ENCODE results near the gene KIF6.
"Not testable (repeated sequence)": the region's sequence is repeated elsewhere in the genome, so short reads cannot be mapped to it uniquely, and the experiment has no call there.

KIF6 gene

DNA sequence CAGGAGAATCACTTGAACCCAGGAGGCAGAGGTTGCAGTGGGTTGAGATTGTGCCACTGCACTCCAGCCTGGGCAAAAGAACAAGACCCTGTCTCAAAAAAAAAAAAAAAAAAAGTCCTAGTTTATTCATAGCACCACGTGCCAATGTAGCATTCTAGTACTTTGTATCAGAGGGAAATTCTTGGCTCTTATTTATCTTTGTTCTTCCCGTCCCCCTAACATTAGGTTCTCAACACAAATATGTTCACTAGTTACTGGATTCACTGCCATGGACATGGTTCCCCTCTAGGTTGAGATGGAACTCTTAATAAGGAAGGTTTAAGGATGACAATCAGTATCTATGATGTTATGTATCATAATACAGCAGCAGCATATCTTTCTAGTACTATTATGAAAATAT is 178.5 kb downstream of the KIF6 start:
- DNase-seq = no peak

DNA sequence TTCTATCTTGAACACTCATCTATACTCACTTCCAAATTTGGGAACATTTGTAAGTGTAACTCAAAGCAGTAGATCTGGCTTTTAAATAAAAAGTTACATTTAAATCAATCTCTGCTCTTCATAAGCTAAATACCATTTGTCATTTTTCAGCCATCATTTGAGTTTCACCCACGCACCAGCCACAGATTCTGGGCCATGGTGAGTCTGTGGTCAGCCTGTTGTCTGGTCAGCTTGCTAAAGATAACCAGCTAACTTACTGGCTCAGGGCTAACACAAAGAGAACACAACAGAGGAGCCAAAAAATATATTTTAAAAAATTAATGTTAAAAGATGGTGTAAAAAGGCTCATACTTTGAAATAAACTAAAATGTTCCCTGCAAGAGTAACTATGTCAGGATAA is 181.3 kb downstream of the KIF6 start:
- DNase-seq = no peak

DNA sequence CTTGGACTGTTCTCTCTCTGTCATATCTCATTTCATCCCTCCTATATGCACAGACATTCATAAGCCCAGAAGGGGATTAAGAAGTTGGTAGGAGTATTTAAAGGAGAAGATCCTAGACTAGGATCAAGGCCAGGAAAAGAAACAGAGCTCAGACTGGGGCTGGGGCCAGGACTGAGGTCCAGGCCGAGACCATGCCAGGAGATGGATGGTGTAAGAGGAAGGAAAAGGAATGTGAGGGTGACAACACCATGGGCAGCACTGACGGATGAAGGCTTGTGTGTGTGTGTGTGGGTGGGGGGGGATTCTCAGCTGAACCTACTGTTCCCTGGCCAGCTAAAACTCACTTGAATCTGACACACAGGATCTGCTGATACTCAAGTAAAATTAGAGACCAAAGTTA is 182.1 kb downstream of the KIF6 start:
- no peak for DNase-seq

DNA sequence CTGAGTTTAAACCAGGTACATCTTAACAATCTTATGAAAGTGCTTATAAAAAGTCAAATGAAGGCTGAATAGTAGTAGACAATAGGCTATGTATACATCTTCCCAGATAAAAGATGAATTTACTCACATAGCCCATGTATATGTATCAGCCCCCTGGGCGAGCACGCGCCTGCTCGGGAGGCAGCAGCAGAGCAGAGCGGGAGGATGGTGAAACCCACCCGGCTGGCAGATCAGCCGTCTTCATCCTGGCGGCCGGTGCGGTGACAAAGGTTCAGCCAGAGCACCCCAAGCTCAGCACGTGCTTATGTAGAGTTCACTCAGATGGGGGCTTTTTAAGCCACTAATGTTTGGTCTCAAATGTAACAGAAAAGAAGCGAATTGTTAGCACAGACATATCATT is 184.8 kb downstream of the KIF6 start:
- DNase-seq = no peak

DNA sequence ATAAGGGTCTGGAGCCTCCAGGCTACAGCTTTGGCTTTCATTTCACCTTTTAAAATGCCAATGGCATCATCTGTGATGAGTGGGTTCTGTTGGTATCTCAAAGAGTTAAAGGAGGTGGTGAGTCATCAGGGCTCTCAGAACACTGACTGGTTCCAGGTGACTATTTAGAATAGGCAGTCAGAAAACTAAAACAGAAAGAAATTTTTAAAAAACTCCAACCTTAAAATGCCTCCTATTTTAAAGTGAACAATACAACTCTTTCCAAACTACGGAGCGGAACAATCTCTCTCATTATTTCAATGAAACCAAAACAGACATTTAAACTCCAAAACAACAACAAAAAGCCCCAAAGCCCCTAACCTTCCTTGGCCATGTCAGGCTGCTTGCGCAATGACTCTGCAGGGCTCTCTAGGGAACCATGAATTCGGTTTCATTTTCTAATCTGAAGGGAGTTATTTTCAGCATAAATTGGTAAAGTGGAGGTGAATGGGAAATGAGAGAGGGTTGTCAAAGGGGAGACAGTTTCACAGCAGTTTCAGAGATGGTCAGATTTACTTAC is 194.9 kb downstream of the KIF6 start:
- DNase-seq = no peak

DNA sequence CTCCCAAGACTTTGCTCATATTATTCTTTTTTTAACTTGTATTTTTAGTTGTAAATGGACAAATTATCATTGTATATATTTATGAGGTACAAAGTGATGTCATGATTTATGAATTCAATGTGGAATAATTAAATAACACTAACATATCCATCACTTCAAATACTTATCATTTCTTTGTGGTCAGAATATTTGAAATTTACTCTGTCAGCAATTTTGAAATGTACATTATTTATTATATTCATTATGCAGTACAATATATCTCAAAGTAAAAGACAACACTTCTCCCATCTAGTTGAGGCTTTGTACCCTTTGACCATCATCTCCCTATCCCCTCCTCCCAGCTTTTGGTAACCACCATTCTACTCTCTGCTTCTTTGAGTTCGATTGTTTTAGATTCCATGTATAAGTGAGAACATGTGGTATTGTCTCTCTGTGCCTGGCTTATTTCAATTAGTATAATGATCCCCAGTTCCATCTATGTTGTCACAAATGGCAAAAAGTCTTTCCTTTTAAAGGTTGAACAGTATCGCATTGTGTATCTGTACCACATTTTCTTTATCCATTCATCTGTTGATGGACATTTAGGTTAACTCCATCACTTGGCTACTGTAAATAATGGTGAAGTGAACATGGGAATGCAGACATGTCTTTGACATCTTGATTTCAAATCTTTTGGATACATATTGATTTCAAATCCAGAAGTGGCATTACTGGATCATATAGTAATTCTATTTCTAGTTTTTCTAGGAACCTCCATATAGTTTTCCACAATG is 197.2 kb downstream of the KIF6 start:
- DNase-seq = no peak

DNA sequence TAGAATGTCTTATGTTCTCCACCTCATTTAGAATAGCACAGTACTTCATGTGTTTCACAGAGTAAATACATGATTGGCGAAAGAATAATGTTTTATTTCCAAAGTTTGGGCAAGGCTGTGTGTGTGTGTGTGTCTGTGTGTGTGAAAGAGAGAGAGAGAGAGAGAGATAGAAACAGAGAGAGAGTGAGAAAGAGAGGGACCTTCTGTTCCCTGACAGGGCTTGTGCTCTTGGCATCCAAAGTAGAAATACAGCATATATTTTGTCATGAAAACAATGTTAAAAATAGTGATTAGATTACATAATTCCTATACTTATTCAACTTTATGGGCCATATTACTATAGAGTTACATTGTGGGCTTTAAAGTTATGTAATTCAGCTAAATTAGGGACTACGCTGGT is 201.2 kb downstream of the KIF6 start:
- no peak for DNase-seq

DNA sequence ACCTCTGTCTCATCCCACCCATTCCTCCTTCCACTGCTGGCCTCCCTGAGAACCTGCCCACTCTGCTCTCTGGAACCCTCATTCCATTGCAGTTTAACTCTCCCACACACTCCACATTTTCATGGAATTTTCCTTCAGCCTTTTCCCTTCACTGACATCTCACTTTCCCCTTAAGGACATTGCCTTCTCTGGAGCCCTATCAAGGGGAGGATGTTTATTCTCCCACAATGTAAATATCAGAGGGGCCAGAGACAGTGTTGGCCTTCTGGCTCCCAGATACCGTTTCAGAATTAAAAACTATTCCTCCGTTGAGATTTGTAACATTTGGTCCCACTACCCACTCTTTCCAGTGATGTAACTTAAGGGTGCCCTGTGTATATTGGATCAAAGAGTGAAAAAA is 203.2 kb downstream of the KIF6 start:
- DNase-seq = no peak

DNA sequence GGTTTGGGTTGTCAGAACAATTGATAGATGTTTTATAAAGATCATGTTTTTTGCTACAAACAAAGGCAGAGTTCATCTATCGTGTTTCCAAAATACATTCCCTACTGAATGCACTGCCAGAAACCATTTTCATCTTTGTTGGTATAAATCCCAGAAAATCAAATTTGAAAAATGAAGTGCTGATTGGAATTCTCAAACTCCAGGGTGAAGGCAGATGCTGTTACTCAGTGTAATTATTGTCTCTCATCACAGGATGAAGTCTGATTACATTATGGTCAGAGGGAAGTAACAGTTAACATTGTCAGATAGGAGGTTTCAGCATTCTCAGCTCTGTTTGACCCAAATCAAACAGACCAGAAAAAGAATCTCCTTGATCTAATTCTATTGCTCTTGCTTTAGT is 204.3 kb downstream of the KIF6 start:
- no peak for DNase-seq

DNA sequence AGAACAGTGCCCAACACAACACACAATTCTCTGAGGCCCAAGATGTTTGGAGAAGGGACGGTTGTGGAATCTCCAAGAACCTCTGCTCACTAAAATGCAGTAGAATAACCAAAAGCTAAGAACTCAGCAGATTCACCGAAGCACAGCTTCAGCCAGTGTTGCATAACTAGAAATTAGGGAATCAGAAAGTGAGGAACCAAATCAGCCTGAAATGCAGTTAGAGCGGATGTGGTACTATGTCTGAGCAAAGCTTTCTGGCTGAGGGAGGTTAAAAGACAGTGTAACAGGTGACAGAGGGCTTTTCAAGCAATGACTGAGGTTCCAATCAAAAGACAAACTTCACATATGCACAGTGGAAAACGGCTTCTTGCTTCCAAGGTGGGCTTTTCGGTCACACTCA is 204.8 kb downstream of the KIF6 start:
- no peak for DNase-seq

DNA sequence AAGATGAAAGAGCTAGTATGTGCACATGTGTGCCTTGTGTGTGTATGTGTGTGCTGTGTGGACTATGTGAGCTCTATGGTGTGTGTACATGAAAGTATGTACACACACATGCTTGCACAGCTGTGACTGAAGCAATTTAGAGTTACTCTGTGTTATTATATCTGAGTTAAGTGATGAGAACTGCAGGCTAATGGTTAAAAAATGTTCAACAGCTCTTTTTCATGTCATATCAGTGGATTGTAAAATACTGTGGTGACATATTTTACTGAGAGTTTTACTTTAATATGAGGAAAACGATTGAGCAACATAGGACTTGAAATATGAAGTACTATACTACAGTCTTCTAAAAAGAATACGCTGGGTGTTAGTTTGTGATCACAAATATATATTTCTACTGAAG is 207.0 kb downstream of the KIF6 start:
- DNase-seq = no peak

DNA sequence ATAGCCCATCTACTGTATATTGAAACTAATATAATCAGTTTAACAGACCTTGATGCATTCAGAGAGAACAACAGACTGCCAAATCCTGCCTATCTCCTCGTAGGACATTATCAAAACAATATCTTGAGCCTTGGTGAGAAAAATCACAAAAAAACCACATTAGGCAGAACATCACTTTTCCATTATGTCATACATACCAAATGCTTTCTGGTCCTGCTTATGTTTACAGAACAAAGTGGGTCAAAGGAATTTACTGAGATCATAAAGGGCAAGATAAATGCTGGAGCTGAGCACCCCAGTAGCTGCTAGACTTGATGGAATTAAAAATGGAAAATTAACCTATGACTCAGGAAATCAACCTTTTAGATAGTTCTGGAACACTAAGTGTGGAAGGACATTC is 207.5 kb downstream of the KIF6 start:
- DNase-seq = no peak

DNA sequence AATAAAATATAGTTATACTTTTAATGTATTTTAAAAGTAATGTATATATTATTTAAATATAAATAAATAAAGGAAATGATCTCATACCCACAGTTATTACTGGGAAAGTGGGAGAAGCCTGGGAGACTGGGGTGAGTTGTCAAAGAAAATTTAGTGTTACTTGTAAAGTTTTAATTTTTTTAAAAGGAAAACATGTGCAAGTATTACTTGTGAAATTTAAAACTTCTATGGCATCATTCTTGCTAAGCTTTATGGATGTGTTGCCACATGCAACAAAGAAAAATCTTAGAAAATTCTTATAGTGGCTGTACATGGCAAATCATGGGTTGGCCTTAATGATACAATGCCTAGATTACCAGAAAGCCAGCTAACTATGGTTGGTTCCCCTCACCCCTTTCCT is 208.7 kb downstream of the KIF6 start:
- no peak for DNase-seq

DNA sequence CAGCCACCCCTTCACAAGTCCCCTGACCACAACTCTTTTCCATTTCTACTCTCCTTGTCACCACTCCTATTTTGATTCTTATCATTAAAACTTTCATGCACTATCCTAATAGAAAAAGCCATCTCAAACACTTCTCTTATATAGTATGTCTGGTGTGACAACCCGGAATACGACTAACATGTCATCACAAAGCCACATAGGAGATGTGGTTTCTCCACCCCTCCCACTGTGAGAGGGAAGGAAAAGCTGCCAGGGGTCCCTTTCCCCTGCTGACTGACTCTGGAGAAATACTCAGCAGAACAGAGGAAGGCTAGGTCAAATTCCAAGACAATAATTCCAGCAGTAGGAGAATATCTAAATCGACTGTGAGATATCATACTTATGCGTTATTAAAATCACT is 209.7 kb downstream of the KIF6 start:
- no peak for DNase-seq

DNA sequence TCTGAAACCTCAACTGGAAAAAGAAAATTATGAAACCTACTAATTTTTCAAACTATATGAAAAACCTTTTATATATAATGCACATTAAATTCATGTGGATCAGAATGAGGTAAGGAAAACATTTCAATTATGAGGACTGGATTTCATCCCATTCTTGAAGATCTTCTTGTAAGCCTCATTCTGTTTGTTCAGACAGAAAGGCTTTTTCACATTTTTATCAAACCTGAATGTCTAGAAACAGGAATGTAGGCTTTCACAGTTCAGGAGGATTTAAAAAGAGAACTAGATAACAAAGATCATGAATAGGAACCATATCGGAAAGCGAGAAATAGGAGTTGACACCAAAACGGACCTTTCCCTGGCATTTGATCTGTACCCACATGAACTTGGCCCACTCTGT is 210.2 kb downstream of the KIF6 start:
- no peak for DNase-seq

DNA sequence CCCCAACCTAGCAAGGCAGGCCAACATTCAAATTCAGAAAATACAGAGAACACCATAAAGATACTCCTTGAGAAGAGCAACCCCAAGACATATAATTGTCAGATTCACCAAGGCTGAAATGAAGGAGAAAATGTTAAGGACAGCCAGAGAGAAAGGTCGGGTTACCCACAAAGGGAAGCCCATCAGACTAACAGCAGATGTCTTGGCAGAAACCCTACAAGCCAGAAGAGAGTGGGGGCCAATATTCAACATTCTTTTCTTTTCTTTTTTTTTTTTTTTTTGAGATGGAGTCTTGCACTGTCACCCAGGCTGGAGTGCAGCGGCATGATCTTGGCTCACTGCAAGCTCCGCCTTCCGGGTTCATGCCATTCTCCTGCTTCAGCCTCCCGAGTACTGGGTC is 215.4 kb downstream of the KIF6 start:
- not testable (repeated sequence) for DNase-seq

DNA sequence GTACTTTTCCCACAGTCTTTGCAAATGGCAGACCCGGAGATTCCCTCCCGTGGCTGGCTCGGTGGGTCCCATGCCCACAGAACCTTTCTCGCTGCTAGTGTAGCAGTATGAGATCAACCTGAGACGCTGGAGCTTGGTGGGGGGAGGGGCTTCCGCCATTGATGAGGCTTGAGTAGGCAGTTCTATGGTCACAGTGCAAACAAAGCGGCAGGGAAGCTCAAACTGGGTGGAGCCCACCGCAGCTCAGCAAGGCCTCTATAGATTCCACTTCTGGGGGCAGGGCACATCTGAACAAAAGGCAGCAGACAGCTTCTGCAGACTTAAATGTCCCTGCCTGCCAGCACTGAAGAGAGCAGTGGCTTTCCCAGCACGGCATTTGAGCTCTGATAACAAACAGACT is 216.7 kb downstream of the KIF6 start:
- no peak for DNase-seq

DNA sequence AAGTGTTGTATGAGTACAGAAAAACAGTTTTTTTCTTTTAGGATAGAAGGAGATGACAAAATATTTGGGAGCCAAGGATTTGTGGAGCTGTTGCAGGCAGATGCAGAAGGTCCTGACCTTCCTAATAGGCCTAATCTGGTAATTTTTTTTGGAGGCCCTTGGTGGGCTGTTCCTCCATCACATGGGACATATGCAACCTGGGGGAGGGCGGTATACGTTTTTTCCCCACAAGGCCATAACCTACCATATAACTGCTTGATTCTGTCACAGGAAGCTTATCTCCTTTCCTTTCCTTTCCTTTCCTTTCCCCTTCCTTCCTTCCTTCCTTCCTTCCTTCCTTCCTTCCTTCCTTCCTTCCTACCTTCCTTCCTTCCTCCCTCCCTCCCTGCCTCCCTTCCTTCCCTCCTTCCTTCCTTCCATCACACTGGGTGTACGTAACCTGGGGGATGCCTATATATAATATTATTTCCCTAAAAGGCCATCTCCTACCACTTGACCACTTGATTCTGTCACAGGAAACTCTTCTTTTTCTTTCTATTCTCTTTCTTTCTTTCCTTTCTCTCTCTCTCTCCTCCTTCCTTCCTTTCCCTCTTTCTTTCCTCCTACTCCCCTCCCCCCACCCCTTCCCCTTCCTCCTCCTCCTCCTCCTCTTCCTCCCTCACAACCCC is 217.7 kb downstream of the KIF6 start:
- no peak for DNase-seq

DNA sequence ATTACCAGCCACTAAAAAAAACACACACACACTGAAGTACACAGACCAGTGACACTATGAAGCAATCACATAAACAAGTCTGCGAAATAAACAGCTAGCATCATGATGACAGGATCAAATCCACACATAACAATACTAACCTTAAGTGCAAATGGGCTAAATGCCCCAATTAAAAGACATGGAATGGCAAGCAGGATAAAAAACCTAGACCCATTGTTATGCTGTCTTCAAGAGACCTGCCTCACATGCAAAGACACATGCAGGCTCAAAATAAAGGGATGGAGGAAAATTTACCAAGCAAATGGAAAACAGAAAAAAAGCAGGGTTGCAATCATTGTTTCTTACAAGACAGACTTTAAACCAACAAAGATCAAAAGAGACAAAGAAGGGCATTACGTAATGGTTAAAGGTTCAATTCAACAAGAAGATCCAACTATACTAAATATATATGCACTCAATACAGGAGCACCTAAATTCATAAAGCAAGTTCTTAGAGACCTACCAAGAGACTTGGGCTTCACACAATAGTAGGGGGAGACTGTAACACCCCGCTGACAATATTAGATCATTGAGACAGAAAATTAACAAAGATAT is 222.7 kb downstream of the KIF6 start:
- DNase-seq = not testable (repeated sequence)

DNA sequence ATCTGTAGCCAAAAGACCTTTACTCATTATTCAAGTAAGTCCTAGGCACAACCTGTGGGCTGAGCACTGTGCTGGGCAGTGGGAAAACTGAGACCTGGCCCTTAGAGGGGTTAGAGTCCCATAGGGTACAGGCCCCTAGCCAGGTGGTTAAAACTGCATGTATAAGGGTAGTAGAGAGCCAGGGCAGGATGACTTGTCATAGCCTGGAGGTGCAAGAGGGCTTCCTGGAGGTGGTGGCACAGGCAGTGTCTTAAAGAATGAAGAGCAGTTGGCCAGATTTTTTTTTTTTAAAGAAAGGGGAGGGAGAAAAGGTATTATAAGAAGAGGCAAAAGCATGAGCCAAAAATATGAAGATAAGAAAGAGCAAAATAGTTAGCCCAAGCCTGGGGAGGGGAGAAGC is 226.2 kb downstream of the KIF6 start:
- no peak for DNase-seq

DNA sequence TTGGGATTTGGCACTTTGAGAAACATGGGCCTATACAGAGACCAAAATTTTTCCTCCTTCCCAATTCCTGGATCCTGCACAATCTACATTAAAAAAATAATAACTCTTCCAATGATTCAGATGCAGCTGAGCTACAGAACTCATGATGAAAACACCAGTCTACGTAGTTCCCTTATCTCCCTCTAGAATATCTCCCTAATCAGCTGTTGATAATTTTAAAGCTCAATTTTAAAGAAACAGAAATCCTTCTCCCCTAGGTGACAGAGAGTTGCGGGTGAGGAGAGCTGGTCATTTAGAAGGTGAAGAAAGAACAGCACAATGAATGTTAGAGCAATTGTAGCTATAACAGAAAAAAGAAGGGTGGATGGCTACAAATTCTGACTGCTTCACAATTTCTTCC is 227.1 kb downstream of the KIF6 start:
- no peak for DNase-seq

DNA sequence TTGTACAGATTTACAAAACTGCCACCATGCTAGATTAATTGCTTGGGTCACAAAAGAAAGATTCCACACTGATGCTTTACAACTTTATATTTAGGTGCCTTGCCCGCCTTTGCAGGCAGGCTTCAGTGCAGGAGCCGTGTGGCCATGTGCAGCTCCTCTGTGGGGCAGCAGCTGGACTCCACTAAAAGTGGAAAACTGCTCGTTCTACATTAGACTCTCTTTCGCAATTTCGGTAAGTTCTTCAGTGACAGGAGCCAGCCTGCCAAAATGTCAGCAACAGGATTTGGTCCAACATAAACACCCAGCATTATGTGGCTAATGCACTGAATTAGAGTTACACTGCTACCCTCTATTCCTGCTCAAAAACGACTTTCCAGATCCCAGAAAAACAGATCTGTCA is 228.3 kb downstream of the KIF6 start:
- DNase-seq = no peak

DNA sequence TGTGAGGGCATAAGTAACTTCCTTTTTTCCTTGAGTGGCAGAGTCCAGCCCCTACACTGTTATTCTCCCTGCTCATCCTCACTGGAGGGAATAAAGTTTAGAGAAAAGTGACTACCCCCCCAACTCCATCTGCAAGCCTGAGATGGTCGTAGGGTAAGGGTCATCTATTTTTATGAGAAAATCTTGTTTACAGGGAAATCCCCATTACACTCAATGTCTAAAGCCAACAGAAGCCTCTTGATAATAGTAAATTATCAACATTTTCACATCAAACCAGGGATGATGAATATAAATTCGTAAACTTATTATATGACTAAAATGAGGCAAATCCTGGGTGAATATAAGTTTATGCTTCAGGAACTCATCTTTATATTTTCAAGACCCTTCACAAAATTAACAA is 228.8 kb downstream of the KIF6 start:
- no peak for DNase-seq

DNA sequence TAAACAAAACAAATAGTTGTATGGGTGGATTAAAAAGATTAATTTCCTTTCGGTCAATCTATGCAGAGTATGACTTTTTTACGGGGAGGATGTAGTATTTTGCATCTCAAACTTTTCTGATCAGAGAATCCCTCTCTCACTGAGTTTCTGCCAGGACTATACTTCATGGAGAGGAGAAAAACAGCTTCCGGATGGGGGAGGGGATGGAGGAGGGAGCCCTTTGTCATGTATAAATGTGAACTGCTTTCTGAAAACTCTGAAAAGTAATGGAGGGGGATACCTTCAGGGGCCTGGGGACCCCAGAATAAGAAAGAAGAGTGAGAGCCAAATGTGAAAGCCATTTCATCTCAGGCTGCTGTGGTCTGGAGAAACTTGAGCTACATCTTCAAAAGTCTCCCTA is 229.6 kb downstream of the KIF6 start:
- no peak for DNase-seq

All from NCI-H1105 treated with DMSO at 0.1 percent for 48 hours (cell line).